Putamen (tissue), 1 donor: ENCODE results near the gene FAHD1.
A peak's percentile ranks its signal among the peaks of the same experiment; 100 is the strongest.

Source experiments
- DNase-seq: peaks from one replicate; pipeline ENCODE4 v3.0.0-alpha.2; 2016; ENCODE audit warnings: low spot score

The FAHD1 gene

DNA sequence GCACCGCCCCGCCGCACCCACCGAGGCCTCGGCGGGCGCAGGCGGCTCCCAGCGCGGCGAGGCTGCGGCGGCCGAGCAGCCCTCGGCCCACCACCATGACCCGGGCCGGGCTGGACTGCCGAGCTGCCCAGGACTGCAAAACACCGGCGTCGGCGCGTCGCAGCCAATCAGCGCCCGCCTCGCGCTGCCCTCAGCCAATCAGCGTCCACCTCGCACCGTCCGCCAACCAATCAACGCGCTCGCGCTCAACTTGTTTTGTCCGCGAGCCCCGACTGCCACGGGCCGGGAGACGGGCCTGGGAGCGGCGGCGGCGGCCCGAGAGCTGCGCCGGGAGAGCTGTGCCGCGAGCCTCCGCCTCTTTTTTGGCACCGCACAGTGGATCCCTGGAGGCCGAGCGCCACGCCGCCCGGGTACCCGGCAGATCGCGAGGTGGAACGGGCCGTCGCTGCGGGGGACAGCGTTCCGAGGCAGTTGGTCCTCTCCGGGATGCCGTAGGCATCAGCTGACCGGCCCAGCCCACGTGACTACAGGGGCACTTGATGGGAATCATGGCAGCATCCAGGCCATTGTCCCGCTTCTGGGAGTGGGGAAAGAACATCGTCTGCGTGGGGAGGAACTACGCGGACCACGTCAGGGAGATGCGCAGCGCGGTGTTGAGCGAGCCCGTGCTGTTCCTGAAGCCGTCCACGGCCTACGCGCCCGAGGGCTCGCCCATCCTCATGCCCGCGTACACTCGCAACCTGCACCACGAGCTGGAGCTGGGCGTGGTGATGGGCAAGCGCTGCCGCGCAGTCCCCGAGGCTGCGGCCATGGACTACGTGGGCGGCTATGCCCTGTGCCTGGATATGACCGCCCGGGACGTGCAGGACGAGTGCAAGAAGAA, at the start of gene FAHD1, which contains the start of gene HAGH:
FAHD1 (plus strand) TSS at position 516 of the 883 bp plus-strand sequence; CDS start at position 549, 33 bp downstream.
HAGH (minus strand) TSS at position 135 of the 883 bp plus-strand sequence; CDS start at position 97, 38 bp downstream.
- DNase-seq, result peak; percentile 92

DNA sequence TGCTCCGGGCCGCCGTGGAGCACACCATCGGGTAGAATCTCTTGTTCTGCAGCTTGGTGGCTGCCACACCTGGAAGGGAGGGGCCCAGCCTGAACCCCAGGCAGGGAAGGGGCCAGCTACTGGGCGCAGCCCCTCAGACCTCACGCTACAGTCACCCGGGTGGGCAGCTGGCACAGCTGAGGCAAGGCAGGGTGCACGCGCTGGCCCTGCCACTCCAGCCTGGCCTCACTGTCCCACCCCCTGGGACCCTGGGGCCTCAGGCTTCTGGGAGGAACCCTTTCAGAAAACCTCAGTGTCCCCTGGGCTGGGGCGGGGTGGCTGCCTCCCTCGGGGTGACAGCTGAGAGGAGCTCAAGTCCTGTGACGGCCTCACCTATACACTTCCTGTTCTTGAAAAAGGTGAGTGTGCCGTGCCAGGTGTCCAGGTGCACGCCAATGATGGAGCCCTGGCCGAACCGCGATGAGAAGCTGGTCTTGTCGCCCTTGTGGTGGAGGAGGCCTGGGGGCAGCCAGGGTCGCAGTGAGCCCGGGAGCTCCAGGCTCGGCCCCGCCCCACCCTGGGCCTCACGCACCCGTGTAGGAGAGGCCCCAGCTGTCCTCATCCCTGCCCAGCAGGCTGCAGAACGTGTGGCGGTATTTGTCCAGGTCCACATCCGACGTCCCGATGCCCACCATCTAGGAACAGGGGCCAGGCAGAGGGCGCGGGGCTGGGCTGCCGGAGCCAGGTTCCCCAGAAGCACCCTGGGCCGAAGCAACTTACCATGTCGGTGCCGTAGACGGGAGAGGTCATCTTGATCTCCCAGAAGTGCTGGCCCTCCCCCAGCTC, 49.4 kb upstream of the FAHD1 start:
- DNase-seq, result no peak

DNA sequence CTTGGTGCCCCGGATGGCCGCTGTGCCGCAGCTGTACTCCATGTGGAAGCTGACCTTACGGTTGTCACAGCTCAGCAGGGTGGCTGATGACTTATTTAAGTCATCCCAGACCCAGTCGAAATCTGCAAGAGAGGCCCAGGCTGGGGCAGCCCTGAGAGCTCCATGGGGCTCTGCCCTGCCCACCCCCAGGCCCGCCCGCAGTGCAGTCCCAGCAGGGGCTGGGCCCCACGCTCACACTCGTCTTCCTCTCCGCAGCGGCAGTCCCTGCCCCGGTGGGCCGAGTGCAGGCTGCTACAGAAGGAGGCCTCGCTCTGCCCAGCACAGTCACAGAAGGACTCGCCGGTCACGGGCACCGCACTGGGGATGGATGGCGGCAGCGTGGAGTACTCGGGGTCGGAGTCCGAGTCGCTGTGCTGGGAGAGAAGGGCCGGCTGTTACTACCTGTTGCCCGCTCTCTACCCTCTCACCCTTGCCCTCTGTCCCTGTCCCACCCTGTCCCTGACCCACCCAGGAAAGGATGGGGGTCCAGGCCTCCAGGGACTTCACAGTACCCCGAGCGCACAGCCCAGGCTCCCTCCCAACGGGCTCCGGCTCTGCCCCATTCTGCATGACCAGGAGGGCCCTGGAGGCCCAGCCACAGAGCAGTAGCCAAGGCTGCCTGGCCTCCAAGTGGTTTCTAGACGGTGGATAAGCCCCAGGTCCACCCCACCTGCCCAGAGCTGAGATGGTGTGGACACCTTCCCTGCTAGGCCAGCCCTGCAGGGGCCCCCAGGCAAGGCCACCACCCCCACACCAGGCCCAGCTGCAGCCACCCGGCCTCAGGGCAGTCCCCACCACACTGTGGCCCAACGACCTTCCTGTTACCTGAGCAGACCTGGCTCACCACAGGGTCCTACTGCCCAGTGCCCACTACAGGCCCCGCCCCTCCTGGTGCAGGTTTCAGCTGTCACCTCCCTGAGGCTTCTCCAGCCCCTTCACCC, 48.5 kb upstream of the FAHD1 start:
- DNase-seq, result no peak

DNA sequence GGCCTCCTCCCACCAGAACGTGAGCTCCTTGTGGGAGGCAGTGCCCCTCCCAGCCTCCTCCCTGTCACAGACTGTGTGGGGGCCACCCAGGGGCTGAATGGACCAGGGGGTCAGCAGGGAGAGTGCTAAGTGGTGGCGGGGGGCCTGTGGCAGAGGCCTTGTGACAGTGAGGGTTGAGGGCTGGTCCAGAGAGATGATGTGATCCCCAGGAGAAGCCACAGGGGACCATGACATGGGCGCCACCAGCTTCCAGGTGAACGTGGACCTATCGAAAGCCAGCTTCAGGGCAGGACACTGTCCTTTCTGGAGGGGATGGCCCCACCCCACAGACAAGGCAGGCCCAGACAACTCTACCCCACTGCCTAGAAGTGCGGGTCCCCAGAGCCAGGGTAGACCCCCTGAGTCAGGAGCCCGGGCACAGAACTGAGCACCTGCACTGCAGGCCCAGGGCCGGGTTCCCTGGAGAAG, 47.7 kb upstream of the FAHD1 start:
- no peak for DNase-seq

DNA sequence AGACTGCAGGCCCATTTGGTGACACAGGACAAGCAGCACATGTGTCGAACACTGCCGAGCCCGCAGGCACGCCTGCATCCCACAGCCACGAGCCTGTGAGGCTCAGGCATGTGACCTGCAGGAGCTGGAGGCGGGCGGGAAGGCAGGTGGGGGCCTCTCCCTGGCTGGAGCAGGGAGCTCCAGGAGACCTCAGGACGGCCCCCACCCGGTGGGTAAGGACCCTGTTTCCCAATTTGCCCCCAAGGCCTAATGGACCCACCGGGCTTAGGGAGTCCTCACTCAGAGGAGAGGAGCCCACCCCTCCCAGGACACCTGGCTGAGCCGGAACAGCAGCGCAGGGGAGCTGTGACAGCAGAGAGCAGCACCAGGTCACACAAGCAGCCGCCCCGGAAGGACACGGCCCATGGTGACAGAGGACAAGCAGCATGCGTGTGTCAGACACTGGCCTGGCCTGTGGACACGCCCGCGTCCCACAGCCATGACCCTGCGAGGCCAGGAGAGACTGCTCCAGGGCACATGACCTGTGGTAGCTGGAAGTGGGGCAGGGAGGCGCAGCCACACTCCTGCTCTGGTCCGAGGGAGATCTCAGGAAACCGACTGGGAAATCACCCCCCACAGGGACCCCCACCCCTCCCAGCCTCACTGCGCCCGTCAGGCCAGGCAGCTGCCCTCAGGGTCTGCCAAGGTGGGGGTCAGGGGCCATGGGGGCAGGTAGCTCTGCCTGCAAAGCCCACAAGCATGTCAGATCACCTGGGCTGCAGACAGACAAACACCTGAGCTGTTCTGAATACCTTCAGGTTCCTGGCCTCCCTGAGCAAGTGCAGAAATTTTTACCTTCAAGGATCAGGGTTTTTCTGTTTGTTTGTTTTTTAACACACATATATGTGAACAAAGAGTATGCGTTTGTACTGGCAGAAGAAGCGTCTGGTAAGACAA, 47.0 kb upstream of the FAHD1 start:
- no peak for DNase-seq

DNA sequence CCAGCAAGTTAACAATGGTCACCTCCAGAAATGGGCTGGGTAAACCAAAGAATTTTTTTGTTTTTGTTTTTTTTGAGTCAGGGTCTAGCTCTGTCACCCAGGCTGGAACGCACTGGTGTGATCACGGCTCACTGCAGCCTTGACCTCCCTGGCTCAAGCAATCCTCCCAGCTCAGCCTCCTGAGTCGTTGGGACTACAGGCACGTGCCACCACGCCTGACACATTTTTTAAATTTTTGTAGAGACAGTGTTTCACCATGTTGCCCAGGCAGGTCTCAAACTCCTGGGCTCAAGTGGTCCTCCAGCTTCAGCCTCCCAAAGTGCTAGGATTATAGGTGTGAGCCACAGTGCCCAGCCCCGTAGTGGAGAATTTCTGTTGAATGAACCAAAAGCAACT, 46.3 kb upstream of the FAHD1 start:
- DNase-seq, result no peak

DNA sequence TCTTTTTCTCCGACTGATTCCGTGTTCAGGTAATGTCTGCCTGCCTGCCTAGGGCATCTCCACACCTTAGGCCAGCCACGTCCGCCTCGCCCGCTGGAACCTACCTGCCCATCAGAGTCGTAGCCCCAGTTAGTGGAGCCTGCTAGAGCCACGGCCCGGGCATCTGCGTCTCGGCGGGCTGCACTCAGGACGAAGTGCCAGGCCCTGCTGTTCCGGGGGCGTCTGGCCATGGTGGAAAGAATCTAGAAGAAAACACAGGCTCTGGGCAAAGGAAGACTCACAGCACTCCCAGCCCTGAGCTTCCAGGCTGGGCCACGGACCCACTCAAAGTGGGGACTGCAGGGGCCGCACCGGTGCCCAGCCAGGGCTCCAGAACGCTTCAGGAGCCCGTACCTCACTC, 45.8 kb upstream of the FAHD1 start:
- no peak for DNase-seq

DNA sequence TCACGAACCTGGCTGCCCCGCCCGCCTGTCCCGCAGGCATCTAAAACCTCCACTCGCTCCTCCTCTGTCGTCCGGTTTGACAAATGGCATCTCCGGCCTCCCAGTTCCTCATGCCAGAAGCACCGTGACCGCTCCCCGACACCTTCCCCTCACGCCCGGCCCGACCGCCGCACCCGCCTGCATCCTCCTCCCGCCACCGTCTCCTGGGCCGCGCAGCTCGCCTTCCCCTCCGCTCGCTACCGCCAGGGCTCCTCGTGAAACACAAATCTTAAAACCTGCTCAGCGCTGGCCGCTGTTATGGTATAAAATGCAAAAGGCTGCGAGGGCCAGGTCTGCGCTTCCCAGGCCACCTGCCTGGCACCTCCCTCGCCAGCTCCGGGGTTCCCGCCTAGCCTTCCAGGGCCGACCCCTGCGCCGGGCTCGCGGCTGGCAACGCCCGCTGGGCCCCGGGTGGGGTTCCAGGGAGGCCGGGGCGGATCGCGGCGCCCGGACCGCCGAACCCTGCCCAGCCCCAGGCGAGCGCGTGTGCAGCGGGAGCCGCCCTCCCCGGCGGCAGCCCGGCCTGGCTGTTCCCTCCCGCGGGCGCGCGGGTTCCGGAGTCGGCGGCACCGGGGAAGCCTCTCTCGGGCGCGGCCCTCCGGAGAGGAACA, 45.1 kb upstream of the FAHD1 start:
- DNase-seq, result no peak

DNA sequence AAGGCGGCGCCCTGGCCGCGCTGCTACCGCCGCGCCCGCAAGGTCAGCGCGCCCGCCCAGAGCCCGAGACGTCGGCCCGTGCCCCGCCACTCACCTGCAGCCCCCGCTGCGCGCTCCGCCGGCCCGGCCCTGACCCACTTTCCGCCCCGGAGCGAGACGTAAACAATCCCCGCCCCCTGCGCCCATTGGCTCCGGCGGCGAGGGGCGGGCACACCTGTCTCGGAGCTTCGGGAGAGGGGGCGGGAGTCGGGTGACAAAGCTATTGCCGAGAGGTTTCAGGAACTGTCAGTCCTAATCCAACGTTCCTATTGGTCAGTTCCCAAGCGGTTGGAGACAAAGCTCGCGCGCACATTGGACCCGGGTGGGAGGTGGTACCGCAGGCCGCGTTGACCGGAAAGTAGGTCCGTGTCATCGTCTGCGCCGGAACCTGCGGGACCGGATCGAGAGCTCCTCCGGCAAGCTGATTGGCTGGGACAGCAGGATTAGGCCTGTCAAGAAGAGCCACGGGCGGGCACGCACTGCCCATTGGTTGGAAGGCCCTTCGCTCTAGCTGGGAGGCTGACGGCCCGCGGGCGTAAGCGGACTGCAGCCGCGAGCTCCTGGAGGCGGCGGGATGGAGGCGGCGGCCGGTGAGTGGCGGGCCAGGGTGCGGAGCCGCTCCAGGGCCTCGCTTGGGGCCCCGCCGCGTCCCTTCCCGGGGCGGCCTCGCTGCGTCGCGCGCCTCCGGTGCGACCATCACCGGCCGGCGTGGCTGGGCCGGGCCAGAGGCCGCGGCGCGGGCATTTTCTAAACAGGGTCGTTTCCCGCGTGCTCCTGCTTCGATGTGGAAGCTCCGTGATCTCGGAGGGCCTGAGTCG, 44.4 kb upstream of the FAHD1 start, which contains the start of the genes NUBP2 and SPSB3:
NUBP2 (plus strand) TSS at position 553 of the 857 bp plus-strand sequence; CDS start at position 614, 61 bp downstream.
SPSB3 (minus strand) TSS at position 164 of the 857 bp plus-strand sequence. CDS start 1,088 bp downstream, outside the sequence.
- DNase-seq, result peak; percentile 100

DNA sequence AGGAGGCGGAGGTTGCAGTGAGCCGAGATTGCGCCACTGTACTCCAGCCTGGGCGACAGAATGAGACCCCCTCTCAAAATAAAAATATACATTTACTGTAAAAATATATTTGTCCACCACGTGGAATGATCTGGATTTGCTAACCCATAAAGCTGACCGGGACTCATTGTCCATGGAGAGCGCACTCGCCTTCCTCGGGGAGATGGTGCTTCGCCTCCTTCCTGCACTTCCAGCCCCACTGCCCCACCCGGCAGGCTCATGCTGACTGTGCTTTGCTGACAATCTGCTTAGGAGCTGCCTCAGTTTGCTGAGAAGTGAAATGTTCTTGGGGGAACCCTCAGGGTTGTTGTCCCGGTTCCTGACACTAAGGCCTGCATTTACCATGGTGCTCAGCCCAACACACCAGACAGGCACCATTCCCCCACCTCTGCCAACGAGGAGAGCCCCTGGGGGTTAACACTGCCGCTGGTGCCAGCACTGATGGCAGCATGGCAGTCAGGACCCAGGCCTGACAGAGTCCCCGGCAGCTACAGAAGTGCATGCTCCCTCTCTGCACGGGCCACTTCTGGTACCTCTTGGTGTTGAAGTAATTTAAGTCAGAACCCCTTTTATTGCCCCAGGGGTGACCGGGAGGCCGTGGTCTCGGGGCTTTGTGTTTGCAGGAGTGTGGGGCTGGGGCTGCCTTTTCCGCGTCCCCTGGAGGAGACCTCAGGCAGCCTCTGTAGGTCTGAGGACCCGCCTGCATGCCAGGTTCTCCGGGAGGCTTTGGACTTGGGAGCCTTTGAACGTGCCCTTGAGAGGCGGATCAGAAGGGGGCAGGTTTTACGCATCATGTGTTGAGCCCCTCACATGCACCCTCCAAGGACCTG, 41.8 kb upstream of the FAHD1 start:
- DNase-seq, result no peak

DNA sequence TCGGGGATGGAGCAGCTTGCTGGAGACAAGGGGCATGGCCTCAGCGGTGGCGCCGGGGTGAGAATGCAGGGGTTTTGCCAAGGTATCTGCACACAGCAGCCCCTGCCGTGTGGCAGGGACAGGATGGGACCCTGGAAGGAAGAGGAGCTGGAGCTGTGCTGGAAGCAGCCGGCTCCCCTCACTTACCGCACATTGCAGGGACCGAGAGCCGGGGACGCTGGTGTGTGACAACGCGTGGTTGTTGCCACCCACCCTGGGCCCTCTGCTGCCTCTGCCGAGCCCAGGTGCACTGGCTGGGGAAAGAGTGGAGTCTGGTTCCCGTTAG, 41.2 kb upstream of the FAHD1 start:
- no peak for DNase-seq

DNA sequence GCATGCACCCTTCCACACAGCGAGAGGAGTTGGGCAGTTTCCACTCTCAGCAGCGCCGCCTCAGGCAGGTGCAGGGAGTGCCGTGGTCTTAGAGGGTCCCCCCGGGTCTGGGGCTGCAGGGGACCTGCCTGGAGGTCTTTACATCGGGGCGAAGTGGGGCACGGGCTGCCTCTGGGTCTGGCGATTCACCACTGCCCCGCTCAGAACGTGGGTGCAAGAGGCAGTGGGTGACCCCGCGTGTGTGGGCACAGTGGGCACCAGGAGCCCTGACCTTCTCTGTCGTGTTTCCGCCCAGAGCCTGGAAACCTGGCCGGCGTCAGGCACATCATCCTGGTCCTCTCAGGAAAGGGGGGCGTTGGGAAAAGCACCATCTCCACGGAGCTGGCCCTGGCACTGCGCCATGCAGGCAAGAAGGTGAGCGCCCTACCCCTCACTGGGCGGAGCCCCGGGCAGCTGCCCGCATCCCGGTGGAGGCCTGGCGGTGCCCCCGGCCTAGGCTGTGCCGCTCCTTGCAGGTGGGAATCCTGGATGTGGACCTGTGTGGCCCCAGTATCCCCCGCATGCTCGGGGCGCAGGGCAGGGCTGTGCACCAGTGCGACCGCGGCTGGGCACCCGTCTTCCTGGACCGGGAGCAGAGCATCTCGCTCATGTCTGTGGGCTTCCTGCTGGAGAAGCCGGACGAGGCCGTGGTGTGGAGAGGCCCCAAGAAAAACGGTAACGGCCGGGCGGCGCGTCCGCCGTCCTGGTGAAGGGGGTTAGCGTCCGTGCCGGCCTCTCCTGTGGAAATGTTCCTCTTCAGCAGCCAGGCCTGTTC, 40.6 kb upstream of the FAHD1 start:
- DNase-seq, result no peak

DNA sequence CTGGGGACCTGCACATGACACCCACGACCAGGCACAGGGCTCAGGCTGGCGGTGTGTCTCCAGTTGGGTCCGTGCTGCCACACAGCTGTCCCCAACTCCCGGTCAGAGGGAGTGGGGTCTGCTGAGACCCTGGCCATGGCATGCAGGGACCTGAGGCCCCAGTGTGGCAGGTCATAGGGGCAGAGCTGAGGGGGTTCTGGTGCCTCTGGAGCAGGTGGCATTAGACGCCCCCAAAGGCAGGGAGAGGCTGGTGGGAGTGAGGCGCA, 40.0 kb upstream of the FAHD1 start:
- no peak for DNase-seq

DNA sequence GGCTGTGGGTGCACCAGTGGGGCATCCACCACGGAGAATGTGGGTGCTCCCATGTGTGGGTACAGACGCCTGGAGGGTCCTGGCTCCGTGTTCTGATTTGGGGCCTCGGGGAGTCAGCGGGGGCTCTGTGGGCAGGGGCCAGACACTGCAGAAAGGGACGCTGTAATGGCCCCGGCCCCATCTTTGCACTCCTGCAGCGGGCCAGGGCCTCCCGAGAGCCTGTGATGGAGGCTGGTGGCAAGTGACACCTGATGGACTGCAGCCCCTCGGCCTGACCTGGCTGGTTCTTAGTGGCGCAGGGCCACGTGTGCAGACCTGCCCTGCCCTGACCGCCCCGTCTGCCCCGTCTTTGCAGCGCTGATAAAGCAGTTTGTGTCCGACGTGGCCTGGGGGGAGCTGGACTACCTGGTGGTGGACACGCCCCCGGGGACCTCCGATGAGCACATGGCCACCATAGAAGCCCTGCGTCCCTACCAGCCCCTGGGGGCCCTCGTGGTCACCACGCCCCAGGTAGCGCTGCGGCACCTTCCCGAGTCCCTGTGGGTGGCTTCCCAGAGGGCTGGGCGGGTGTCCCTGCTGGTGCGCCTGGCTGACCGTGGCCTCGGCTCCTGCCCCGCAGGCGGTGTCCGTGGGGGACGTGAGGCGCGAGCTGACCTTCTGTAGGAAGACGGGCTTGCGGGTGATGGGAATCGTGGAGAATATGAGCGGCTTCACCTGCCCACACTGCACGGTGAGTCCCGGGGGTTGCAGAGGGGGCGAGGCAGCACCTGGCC, 39.5 kb upstream of the FAHD1 start:
- DNase-seq, result no peak

DNA sequence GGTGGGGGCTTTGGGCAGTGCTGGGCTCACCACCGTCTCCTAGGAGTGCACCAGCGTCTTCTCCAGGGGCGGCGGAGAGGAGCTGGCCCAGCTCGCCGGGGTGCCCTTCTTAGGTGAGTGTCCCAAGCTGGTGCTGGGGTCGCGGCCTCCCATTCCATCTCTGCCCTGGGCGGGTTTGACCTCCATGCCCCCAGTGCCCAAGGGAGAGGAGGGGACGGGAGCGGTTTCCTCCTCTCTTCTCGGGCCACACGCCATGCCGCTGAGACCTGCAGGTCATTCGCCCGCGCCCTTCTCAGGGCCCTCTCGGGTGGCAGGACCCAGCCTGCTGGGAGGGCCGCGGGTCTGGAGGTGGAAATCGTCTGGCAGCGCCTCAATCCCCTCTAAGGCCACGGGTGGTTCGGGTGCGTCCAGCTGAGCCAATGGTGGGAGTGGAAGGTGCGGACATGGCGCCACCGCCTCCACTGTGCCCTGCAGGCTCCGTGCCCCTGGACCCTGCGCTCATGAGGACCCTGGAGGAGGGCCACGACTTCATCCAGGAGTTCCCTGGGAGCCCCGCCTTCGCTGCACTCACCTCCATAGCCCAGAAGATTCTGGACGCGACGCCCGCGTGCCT, 38.8 kb upstream of the FAHD1 start:
- DNase-seq, result no peak

DNA sequence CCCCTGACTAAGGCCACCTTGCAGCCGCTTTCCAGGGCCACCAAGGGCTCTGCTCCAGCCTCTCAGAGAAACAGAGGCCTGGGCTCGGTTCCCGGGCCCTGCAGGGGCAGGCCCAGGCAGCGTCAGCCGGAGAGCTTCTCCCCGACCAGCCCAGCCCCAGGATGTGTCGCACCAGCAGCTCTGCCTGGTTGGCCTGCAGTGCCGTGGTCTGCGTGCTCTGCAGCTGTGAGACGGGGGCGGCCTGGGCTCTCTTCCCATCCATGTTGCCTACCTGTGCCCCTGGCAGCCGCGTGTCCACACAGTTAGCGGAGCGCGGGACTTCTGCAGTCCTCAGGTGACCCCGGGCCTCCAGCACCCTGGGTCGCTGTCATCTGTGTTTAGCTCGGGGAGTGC, 38.3 kb upstream of the FAHD1 start:
- DNase-seq, result no peak
